HG03095 (cell line): ENCODE measurements around the gene MYH7.

ENCODE experiments used
- ATAC-seq: cut with Tn5 transposase; IDR thresholded peaks from one replicate; pipeline ENCODE4 v1.9.1; 2021; ENCODE audit warnings: moderate library complexity; ENCODE audit not compliant: unreplicated experiment

MYH7 gene

GRCh38 chr14:23449314-23449713, 13.9 kb upstream of the MYH7 start:
- ATAC-seq, result no peak

- no peak for ATAC-seq
These were observed 12.2 kb upstream of the MYH7 start for GRCh38 chr14:23447361-23448350.

- no peak for ATAC-seq
These were observed 10.9 kb upstream of the MYH7 start for GRCh38 chr14:23446291-23446851.

GRCh38 chr14:23445773-23446172, 10.3 kb upstream of the MYH7 start:
- ATAC-seq, result no peak

- ATAC-seq, result no peak
These were observed 8.9 kb upstream of the MYH7 start for GRCh38 chr14:23444314-23444713.

GRCh38 chr14:23443881-23444280, 8.4 kb upstream of the MYH7 start:
- ATAC-seq, result no peak

GRCh38 chr14:23443411-23443812, 8.0 kb upstream of the MYH7 start:
- no peak for ATAC-seq

GRCh38 chr14:23442721-23443356, 7.4 kb upstream of the MYH7 start:
- ATAC-seq, result no peak

GRCh38 chr14:23441076-23441475, 5.6 kb upstream of the MYH7 start:
- ATAC-seq, result no peak

GRCh38 chr14:23439107-23439835, 3.8 kb upstream of the MYH7 start:
- no peak for ATAC-seq

GRCh38 chr14:23438101-23438971, 2.9 kb upstream of the MYH7 start:
- no peak for ATAC-seq

GRCh38 chr14:23437133-23438100, 2.0 kb upstream of the MYH7 start:
- no peak for ATAC-seq

- no peak for ATAC-seq
These were observed 1.1 kb upstream of the MYH7 start for GRCh38 chr14:23436327-23437132.

GRCh38 chr14:23434488-23435222, 805 bp downstream of the MYH7 start:
- no peak for ATAC-seq

GRCh38 chr14:23433457-23433856, 2.0 kb downstream of the MYH7 start:
- ATAC-seq, result no peak

- no peak for ATAC-seq
These were observed 2.5 kb downstream of the MYH7 start for GRCh38 chr14:23432946-23433345.

GRCh38 chr14:23432102-23432925, 3.1 kb downstream of the MYH7 start:
- ATAC-seq, result no peak
